ENCODE data around the gene ARHGAP4.

The ARHGAP4 gene

GRCh38 chrX:153866302-153867019 lies 59.6 kb downstream of the ARHGAP4 start:
- no peak for DNase-seq (ENCODE audit: low read depth)

GRCh38 chrX:153865685-153866084 lies 60.4 kb downstream of the ARHGAP4 start:
- DNase-seq (ENCODE audit: low read depth), result no peak

- DNase-seq (ENCODE audit: low read depth), result no peak
Measured at GRCh38 chrX:153865321-153865580, 60.8 kb downstream of the ARHGAP4 start.

- DNase-seq (ENCODE audit: low read depth), result no peak
Measured at GRCh38 chrX:153864561-153865320, 61.3 kb downstream of the ARHGAP4 start.

GRCh38 chrX:153864101-153864500 lies 62.0 kb downstream of the ARHGAP4 start:
- DNase-seq (ENCODE audit: low read depth), result no peak

- DNase-seq (ENCODE audit: low read depth), result no peak
Measured at GRCh38 chrX:153863251-153863991, 62.6 kb downstream of the ARHGAP4 start.

- DNase-seq (ENCODE audit: low read depth), result no peak
Measured at GRCh38 chrX:153862369-153863250, 63.5 kb downstream of the ARHGAP4 start.

- no peak for DNase-seq (ENCODE audit: low read depth)
Measured at GRCh38 chrX:153861733-153862310, 64.2 kb downstream of the ARHGAP4 start.

GRCh38 chrX:153861151-153861550 lies 64.9 kb downstream of the ARHGAP4 start:
- DNase-seq (ENCODE audit: low read depth), result no peak

Measured in stimulated activated CD8-positive, alpha-beta memory T cell treated with anti-CD3 and anti-CD28 coated beads, Interleukin-4, amount 100 ng/mL, for 24 hours (primary cell).